ENCODE results near the gene TSPOAP1.

TSPOAP1 gene

DNA sequence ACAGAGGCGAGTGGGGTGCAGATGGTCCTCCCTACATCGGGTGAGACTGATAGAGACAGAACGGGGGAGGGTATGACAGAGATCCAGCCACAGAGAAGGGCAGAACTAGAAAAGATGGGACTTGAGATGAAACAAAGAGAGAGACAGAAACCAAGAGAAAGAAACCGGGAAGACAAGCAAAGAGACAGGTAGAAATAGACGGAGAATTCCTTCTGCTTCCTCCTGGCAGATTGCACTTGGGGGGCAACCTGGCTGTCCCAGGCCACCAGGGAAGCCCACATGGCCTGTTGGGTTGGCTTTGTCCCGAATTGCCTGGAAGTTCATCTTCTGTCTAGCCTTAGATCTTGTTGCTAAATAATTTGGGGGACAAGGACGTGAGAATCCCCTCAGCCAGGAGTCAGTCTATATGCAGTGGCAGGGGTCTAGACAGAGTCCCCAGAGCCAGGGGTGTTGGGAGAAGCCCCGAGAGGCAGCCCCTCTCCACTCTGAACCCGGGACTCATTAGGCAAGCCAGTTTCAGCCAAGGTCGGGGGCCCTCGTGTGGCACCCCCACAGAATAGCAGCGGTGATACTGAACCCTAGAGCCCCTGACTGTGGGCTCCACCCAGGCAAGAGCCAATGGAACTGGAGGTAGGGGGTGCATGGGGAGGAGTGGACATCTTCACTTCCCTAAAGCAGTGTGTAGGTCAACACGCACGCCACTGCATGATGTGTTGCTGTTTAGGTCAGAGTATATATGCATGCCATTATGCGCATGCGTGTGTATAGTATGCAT is 627 bp upstream of the TSPOAP1 start:
- DNase-seq (ENCODE audit: low read depth): no peak

- no peak for DNase-seq (ENCODE audit: low read depth)
Measured at GRCh38 chr17:58327363-58328194, 1.0 kb downstream of the TSPOAP1 start.

DNA sequence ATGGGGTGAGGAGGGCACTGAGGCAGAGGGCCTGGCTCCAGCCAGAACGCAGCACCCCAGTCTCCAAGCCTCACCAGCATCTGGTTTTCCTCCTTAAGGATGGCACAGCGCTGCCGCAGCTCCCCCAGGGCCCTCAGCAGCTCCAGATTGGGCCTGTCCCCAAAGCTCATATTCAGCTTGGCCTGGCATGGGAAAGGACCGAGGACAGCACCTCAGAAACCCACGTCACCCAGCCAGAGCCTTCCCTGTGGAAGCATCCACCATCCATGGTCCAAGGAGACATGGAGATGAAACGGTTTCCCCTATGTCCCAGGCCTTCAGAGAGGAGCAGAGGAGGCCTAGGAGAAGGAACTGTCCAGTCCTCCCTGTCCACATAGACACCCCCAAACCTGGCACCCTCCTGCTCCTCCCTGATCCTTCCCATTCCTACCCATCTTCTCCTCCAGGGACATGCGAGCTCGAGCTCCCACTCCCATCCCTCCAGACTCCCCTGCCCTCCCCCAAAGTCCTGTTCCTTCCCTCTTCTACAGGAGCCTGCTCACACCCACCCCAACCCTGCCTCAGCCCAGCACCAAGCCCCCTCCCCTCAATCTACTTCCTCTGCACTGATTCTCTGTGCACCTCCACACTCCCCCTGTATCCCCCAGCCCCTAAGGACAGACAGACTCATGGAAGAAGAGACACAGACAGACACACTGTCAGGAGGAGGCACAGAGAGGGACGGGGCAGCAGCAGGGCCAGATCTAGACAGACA is 1.8 kb downstream of the TSPOAP1 start:
- no peak for DNase-seq (ENCODE audit: low read depth)

- DNase-seq (ENCODE audit: low read depth): no peak
Measured at GRCh38 chr17:58325976-58326468, 2.6 kb downstream of the TSPOAP1 start.

GRCh38 chr17:58325289-58325726 is 3.3 kb downstream of the TSPOAP1 start:
- DNase-seq (ENCODE audit: low read depth): no peak

DNA sequence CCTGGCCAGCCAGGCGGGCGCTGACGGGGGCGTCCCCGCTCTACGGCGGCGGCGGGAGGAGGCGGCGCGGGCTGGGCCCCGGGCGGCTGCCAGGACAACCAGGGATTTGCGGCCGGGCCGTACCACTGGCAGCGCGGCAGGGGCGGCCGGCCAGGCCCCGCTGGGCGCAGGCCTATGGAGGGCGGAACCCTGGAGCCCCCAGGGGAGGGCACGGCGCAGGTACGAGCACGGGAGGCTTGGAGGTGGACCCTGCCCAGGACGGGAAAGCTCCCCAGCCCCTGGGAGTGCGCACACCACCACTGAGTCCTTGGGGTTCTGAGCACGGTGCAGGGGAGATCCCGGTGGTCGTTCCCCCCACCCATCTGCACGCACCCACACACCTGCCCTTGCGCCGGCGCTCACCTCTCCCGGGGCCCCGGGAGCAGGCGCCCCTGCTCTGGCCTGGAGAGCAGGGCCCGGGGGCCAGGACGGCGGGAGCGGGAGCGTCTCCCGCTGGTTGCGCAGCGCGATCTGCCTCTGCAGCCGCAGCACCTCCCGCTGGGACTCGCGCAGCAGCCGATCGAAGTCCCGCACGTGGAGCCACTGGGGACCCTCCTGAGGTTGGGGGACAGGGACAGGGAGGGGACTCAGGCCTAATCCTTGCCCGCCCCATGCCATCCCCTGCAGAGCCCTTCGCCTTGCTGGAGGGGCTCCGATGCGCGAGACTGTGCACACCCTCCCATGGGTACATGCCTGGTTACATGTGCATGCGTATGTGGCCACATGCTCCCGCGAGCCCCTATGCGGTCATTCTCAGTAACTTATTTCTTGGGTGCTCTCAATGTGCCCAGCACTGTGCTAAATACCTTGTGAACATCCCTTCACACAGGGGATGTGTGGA is 3.9 kb downstream of the TSPOAP1 start:
- no peak for DNase-seq (ENCODE audit: low read depth)

DNA sequence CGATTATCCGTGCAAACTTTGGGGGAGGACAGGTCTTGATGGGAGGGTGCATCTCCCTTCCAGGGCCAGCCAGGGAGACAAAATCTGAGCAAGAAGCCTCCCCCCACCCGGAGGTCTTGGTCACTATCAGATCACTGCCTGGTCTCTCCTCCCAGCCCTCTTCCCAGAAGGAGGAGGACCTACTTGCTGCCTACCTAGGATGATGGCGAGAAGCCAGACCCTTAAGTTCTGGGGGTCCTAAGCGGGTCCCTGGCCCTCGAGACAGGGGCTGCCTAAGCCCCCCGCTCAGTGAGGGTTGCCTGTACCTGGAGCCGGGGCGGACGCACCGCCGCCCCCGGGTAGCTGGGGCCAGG is 4.6 kb downstream of the TSPOAP1 start:
- no peak for DNase-seq (ENCODE audit: low read depth)

GRCh38 chr17:58323366-58324055 is 5.1 kb downstream of the TSPOAP1 start:
- no peak for DNase-seq (ENCODE audit: low read depth)

- DNase-seq (ENCODE audit: low read depth): no peak
Measured at GRCh38 chr17:58322581-58323185, 5.9 kb downstream of the TSPOAP1 start.

DNA sequence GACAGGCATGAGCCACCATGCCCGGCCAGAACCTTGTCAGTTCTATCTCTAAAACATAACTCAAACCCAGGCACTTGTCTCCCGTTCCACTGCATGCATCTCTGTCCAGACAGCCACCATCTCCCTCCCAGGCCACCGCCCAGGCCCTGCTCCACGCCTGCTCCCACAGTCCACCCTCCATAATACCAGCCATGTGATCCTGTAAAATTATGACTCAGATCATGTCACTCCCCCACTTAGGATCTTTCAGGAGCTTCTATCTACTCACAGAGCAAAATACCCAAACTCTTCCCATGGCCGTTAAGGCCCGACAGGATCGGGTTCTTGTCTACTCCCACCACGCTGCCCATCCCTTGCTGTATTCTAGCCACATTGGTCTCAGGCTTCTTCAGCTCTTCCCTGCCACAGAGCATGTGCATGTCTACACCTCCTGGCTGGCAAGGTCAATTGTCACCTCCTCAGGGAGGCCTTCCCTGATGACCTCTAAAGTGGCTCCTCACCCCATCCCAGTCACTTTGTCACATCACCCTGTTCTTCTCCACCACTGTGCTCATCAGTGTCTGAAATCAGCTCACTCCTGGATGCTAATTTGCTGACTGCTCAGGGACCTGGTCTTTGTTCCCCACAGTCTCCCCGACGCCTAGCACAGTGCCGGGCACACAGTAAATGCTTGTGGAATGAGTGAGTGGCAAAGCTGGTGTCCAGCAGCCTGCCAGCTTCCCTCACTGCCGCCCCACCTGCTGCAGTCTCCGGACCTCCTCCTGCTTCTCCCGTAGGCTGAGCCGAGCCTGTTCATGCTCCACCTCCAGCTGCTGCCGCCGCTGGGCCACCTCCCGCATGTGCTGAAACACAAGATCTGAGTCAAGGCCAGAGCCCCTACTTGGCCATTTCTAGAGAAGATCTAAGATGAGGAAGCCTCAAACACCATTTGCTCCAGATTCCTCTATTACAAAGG is 6.7 kb downstream of the TSPOAP1 start:
- no peak for DNase-seq (ENCODE audit: low read depth)

DNA sequence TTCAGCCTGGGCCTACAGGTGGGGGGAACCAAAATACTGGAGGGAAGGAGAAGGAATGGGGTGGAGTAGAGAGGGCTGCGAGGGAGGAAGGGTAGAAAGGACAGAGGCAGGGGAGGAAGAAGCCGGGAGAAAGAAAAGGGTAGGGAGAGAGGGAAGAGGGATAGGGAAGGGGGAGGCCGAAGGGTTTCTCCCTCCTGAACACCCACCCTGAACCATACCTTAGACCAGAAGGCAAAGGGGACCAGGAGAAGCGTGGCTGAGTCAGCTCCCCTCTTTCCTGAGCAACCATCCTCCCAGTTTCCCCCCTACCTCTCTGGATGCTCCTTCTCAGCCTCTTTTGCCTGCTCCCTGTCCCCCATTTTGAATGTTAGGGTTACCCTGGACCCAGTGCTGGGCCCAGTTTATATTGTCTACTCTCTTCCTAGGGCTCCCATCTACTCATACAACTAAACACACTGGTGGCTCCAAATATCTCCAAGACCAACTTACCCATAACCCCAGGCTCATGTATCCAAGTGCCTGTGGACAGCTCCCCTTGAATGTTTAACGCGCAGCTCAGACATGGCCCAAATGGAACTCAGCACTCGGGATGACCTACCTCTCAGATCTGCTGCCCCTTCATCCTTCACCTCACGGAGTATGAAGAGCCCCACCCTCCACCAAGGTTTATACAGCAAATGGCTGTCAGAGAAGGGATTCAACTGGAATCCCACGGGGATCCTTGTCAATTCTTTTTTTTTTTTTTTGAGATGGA is 7.8 kb downstream of the TSPOAP1 start:
- DNase-seq (ENCODE audit: low read depth): no peak

- no peak for DNase-seq (ENCODE audit: low read depth)
Measured at GRCh38 chr17:58320163-58320558, 8.4 kb downstream of the TSPOAP1 start.

DNA sequence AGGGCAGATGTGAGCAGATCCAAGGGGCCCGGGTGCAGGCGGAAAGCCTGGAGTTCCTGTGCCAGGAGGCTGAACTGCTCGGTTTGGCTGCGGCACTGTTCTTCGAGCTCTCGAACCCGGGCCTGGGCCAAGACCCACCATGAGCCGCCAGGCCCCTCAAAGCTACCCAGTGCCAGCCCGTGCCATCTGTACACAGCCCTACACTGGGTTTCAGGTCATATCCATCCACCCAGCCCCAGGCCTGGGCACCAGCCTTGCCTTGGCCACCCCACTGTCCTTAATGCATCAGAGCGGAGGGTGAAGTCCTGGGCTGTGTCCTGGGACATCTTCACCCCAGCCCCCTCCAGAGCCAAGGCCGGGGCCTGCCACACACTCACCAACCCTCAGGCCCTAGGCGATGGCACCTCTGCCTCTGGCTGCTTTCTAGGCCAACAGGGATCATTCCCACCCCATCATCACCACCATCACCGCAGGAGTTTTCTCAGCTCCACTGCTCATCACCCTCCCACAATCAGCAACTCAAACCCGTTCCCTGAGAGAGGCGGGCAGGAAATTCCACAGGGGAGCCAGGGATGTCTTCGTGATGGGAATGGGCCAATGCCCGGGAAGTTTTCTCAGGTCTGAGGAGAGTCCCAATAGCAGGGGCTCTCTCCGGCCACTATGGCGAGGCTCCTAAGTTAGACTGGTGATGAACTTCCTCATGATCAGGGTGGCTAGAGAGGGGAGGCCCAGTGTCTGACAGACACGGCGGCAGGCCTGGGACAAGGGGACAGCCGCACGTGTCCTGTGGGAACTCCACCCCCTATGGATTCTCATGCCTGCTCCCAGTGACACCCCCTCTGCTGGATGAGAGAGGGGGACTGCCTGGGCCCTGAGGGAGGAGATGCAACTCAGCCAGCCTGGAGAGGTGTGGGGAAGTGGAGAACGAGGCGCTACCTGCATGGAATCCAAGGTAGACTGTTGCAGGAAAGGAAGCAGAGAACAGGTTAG is 9.1 kb downstream of the TSPOAP1 start:
- DNase-seq (ENCODE audit: low read depth): no peak

DNA sequence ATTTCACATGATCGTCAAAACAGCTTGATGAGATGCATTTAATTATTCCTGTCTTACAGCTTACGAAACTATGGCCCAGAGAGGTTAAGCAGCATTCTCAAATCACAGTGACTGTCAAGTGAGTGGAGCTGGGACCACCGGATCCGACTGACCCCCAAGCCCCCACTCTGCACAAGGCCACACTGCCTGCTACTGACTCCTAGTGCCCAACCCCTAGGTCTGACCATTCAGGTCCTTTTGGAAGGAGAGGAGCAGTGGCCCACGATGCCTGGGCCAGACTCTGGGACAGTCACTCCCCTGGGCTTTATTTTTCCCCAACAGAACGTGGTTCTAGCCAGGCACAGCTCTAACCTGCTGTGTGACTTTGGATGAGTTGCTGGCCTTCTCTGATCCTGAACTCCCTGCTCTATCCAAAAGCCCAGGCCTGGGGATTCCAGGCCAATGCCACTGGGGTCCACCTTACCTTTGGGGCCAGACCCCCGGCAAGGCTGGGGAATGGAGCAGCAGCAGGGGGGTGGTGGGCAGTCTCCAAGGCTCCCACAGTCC is 9.9 kb downstream of the TSPOAP1 start:
- DNase-seq (ENCODE audit: low read depth): no peak

GRCh38 chr17:58318065-58318481 is 10.5 kb downstream of the TSPOAP1 start:
- no peak for DNase-seq (ENCODE audit: low read depth)

DNA sequence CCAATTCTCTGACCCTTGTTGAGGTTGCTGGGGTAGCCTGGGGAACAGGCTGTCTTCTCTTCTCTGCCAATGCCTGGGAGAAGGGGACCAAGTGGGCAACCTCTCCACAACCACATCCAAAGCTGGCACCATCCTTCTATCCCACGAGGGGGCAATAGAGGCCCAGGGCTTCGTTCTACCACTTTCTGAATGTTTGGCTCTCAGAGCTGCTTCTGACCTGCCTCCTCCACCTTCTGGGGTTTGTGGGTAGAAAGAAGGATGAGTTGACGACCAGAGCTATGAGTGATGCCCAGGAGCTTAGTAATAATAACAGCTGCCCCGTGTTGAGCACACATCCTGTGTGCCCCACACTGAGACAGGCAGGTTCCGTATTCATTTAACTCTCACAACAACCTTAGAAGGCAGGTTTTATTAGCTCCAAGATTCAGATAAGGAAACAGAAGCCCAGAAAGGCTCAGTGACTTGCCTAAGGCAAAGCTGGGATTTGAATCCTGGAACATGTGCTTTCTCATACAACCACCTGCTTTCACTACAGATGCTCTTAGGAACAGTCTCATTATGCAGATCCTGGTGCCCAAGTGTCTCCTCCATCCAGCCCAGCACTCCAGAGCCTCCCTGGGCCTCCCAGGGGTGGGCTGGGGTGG is 11.1 kb downstream of the TSPOAP1 start:
- peak; percentile 34 for DNase-seq (ENCODE audit: low read depth)
